Keratinocyte (primary cell): ENCODE results near the gene ACTN4. TPM values are rescaled to one million over a fixed set of nuclear protein-coding genes. Genes with fewer than 3 reads are reported as not detected.
A peak's percentile ranks its signal among the peaks of the same experiment; 100 is the strongest.

Source experiments
- DNase-seq: peaks from one replicate; pipeline ENCODE4 v3.0.0-alpha.2; 2011; ENCODE audit warnings: low read depth, missing footprints, low spot score
- FAIRE-seq: peaks from 2 replicates; lab custom pipeline; 2011; peaks lifted over from hg19 to GRCh38; lab: Jason Lieb, UNC
- H2AFZ ChIP-seq: 2 replicates; pipeline ENCODE4 v1.6.0; 2012; ENCODE audit warnings: low read length, control low read depth, inconsistent platforms; ENCODE audit not compliant: control insufficient read depth
- H3K27ac ChIP-seq: 2 replicates; pipeline ENCODE4 v1.5.1; 2011; ENCODE audit warnings: low read length; ENCODE audit not compliant: control insufficient read depth, insufficient read depth
- H3K27me3 ChIP-seq: 3 replicates; pipeline ENCODE4 v1.6.0; 2011; ENCODE audit warnings: low read length; ENCODE audit not compliant: control insufficient read depth, insufficient read depth; ENCODE audit errors: extremely low read depth
- H3K36me3 ChIP-seq, 2 experiments: 2 replicates in 1 of 2; 3 replicates in 1 of 2; pipeline ENCODE4 v1.5.1; 2011; ENCODE audit warnings: low read length in 2 of 2, mild to moderate bottlenecking in 1 of 2; ENCODE audit not compliant: control insufficient read depth in 2 of 2, insufficient read depth in 2 of 2; ENCODE audit errors: extremely low read depth in 1 of 2
- H3K4me1 ChIP-seq: 3 replicates; pipeline ENCODE4 v1.5.1; 2011; ENCODE audit warnings: low read length; ENCODE audit not compliant: control insufficient read depth, insufficient read depth; ENCODE audit errors: extremely low read depth
- H3K4me2 ChIP-seq: 3 replicates; pipeline ENCODE4 v1.6.0; 2011; ENCODE audit warnings: low read depth, low read length; ENCODE audit not compliant: control insufficient read depth, insufficient read depth; ENCODE audit errors: extremely low read depth
- H3K4me3 ChIP-seq, 3 experiments: fragments of 200-600 bp in 1 of 3; sonication (generic) in 1 of 3; 2 replicates in 2 of 3; 3 replicates in 1 of 3; pipeline ENCODE4 v1.5.1; 2011 to 2016; ENCODE audit warnings: low read length in 3 of 3, mild to moderate bottlenecking in 3 of 3, control low read depth in 2 of 3, inconsistent platforms in 1 of 3, low read depth in 1 of 3, mixed read lengths in 1 of 3, mixed run types in 1 of 3, moderate library complexity in 1 of 3; ENCODE audit not compliant: control insufficient read depth in 2 of 3, insufficient read depth in 2 of 3; ENCODE audit errors: extremely low read depth in 1 of 3
- H3K79me2 ChIP-seq: 2 replicates; pipeline ENCODE4 v1.6.0; 2012; ENCODE audit warnings: low read length; ENCODE audit not compliant: control insufficient read depth, insufficient read depth
- H3K9ac ChIP-seq: 3 replicates; pipeline ENCODE4 v1.6.0; 2011; ENCODE audit warnings: low read length; ENCODE audit not compliant: control insufficient read depth, insufficient read depth; ENCODE audit errors: extremely low read depth
- H3K9me1 ChIP-seq: 3 replicates; pipeline ENCODE4 v1.6.0; 2011; ENCODE audit warnings: low read length; ENCODE audit not compliant: control insufficient read depth, insufficient read depth; ENCODE audit errors: extremely low read depth
- H3K9me3 ChIP-seq: 2 replicates; pipeline ENCODE4 v1.5.1; 2012; ENCODE audit warnings: low read depth, low read length; ENCODE audit not compliant: control insufficient read depth
- H4K20me1 ChIP-seq: 3 replicates; pipeline ENCODE4 v1.6.0; 2011; ENCODE audit warnings: low read length; ENCODE audit not compliant: control insufficient read depth, insufficient read depth; ENCODE audit errors: extremely low read depth
- EZH2 ChIP-seq: IDR thresholded peaks from one replicate; pipeline ENCODE4 v1.6.1; 2012; ENCODE audit warnings: inconsistent platforms, mild to moderate bottlenecking, low read length, moderate library complexity
- dilution Hi-C: fragments of 300-500 bp; cut with MboI; formaldehyde crosslinking; loops from one replicate; pipeline ENCODE4 v1.7.0; 2020; ENCODE audit warnings: low sequenced_read_pairs; ENCODE audit not compliant: extremely low pct_ligation_motif_present
- polyA plus RNA-seq, 5 experiments: library from polyadenylated mRNA; depleted of rRNA in 3 of 5; stranded (reverse) in 3 of 5; stranded (forward) in 1 of 5; unstranded in 1 of 5; fragments of >200 nt; gene quantifications; 1 replicate in 1 of 5; 2 replicates in 3 of 5; 3 replicates in 1 of 5; pipeline versions ENCODE4 v1.2.1 to v1.2.3, GENCODE V29; 2011 to 2012; ENCODE audit warnings: missing spikeins in 2 of 5, low read depth in 1 of 5, low replicate concordance in 1 of 5
- TF ChIP-seq, protein P1 (sequence below), 3 experiments: IDR thresholded peaks in 1 of 3; conservative IDR thresholded peaks in 1 of 3; optimal IDR thresholded peaks in 1 of 3; 2 replicates in 2 of 3; 3 replicates in 1 of 3; pipeline versions ENCODE3 to v1.5.1; 2011; ENCODE audit warnings: low read length in 3 of 3, mild to moderate bottlenecking in 3 of 3, moderate library complexity in 2 of 3, control low read depth in 1 of 3, inconsistent platforms in 1 of 3; ENCODE audit not compliant: insufficient read depth in 2 of 3; ENCODE audit errors: extremely low read depth in 1 of 3

ACTN4 gene
- polyA plus RNA-seq, 1 donor (not counting 4 experiments of a cell fraction or from before 2014, with no cell fraction given): 463 TPM

DNA sequence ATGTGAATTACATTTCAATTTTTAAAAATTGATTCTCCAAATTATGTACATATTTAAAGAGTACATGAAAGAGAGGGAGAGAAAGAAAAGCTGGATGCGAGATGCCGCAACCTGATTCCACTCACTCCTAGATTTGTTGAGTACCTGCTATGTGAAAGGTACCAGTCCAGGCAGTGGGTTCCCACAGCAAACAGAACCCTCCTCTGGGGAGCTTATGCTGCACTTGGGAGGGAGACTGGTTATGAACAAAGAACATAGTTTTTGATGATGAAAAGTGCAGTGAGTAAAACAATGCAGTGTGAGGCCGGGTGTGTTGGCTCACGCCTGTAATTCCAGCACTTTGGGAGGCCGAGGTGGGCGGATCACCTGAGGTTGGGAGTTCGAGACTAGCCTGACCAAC lies 43.4 kb downstream of the ACTN4 start:
- Histone ChIP-seq H3K27me3 (no peaks in the 10 kb centered on the region), H3K79me2 (peaks cover 89% of the 10 kb centered on the region), H4K20me1 (no peaks in the 10 kb centered on the region), H3K4me2 (peak overlapping the region; percentile 12), H3K9ac (peak overlapping the region; percentile 78), H3K27ac (peak overlapping the region; percentile 100), H3K4me1 (peaks cover 100% of the 10 kb centered on the region), H3K4me3 (no peak overlapping the region), H2AFZ (no peak overlapping the region), H3K9me3 (no peaks in the 10 kb centered on the region), H3K9me1 (no peaks in the 10 kb centered on the region), H3K36me3 (peaks cover 19 to 45% of the 10 kb centered on the region in 2 experiments)
- dilution Hi-C loops: no loop called here
- TF ChIP-seq EZH2: no peak
- TF ChIP-seq, protein P1, sequence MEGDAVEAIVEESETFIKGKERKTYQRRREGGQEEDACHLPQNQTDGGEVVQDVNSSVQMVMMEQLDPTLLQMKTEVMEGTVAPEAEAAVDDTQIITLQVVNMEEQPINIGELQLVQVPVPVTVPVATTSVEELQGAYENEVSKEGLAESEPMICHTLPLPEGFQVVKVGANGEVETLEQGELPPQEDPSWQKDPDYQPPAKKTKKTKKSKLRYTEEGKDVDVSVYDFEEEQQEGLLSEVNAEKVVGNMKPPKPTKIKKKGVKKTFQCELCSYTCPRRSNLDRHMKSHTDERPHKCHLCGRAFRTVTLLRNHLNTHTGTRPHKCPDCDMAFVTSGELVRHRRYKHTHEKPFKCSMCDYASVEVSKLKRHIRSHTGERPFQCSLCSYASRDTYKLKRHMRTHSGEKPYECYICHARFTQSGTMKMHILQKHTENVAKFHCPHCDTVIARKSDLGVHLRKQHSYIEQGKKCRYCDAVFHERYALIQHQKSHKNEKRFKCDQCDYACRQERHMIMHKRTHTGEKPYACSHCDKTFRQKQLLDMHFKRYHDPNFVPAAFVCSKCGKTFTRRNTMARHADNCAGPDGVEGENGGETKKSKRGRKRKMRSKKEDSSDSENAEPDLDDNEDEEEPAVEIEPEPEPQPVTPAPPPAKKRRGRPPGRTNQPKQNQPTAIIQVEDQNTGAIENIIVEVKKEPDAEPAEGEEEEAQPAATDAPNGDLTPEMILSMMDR (optimal IDR thresholded peaks at IDR 0.05 in 1 of 3, IDR thresholded peaks at IDR 0.05 in 1 of 3, conservative IDR thresholded peaks at IDR 0.05 in 1 of 3; ENCODE audit: extremely low read depth in 1 of 3, insufficient read depth in 2 of 3, low read length in 3 of 3): no peak
- FAIRE-seq (no peak), DNase-seq (no peak)

DNA sequence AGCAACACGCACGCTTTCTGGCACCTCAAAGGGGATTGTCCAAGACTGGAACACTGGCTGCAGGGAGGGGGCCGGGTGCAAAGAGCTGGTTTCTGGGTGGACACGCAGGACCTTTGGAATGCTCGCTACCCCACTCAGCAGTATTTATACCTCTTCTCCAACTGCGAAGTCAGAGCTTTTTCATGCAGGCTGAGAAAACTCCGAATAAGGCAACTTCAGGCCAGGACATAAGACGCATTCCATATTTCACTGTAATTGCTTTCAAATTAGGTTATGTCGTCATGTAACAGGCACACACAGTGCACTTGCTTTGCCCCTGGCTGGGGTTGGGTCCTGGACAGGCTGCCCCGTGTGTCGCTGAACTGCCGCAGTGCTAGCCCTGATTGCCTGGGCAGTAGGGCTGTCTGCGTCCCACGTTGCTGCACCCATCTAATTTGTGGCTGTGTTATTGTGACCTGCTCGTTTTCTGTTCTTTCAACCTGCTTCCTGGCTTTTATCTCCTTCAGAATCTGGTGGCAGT lies 44.5 kb downstream of the ACTN4 start:
- Histone ChIP-seq H3K27me3 (no peaks in the 10 kb centered on the region), H3K4me3 (no peak overlapping the region), H3K9me1 (no peaks in the 10 kb centered on the region), H3K4me2 (peak overlapping the region; percentile 50), H4K20me1 (no peaks in the 10 kb centered on the region), H3K9ac (peak overlapping the region; percentile 78), H3K36me3 (peaks cover 20 to 47% of the 10 kb centered on the region in 2 experiments), H3K79me2 (peaks cover 89% of the 10 kb centered on the region), H3K9me3 (no peaks in the 10 kb centered on the region), H3K4me1 (peaks cover 100% of the 10 kb centered on the region), H3K27ac (peak overlapping the region; percentile 100), H2AFZ (no peak overlapping the region)
- dilution Hi-C loops: no loop called here
- peak; percentile 87 for FAIRE-seq
- no peak for DNase-seq
- TF ChIP-seq, protein P1 (optimal IDR thresholded peaks at IDR 0.05 in 1 of 3, IDR thresholded peaks at IDR 0.05 in 1 of 3, conservative IDR thresholded peaks at IDR 0.05 in 1 of 3; ENCODE audit: extremely low read depth in 1 of 3, insufficient read depth in 2 of 3, low read length in 3 of 3): no peak
- TF ChIP-seq EZH2: no peak
